Left forelimb (tissue), 1 donor: ENCODE measurements around the gene ULK4.
"Not testable (repeated sequence)": the region's sequence is repeated elsewhere in the genome, so short reads cannot be mapped to it uniquely, and the experiment has no call there.

Experiments
- DNase-seq: peaks from one replicate; pipeline ENCODE4 v3.0.0-alpha.2; 2018; ENCODE audit warnings: low spot score

The ULK4 gene

GRCh38 chr3:41647730-41648129, 314.2 kb downstream of the ULK4 start:
- DNase-seq = not testable (repeated sequence)

GRCh38 chr3:41640076-41640475, 321.8 kb downstream of the ULK4 start:
- no peak for DNase-seq

- DNase-seq = no peak
These were observed 323.5 kb downstream of the ULK4 start for GRCh38 chr3:41638381-41638780.

- DNase-seq = no peak
These were observed 329.2 kb downstream of the ULK4 start for GRCh38 chr3:41632700-41633099.

GRCh38 chr3:41630708-41631107, 331.2 kb downstream of the ULK4 start:
- DNase-seq = no peak

- DNase-seq = no peak
These were observed 331.9 kb downstream of the ULK4 start for GRCh38 chr3:41629986-41630385.

- no peak for DNase-seq
These were observed 332.8 kb downstream of the ULK4 start for GRCh38 chr3:41629072-41629471.

GRCh38 chr3:41627477-41628087, 334.3 kb downstream of the ULK4 start:
- DNase-seq = no peak

- DNase-seq = no peak
These were observed 349.1 kb downstream of the ULK4 start for GRCh38 chr3:41612853-41613252.

- DNase-seq = no peak
These were observed 350.9 kb downstream of the ULK4 start for GRCh38 chr3:41611008-41611407.

- no peak for DNase-seq
These were observed 353.6 kb downstream of the ULK4 start for GRCh38 chr3:41608347-41608746.

- no peak for DNase-seq
These were observed 358.1 kb downstream of the ULK4 start for GRCh38 chr3:41603807-41604206.

- DNase-seq = no peak
These were observed 359.8 kb downstream of the ULK4 start for GRCh38 chr3:41602121-41602520.

GRCh38 chr3:41601404-41601987, 360.4 kb downstream of the ULK4 start:
- no peak for DNase-seq

- no peak for DNase-seq
These were observed 361.3 kb downstream of the ULK4 start for GRCh38 chr3:41600616-41601015.

GRCh38 chr3:41599127-41599484, 362.8 kb downstream of the ULK4 start:
- DNase-seq = no peak

- no peak for DNase-seq
These were observed 363.3 kb downstream of the ULK4 start for GRCh38 chr3:41598402-41599126.

GRCh38 chr3:41593774-41594173, 368.1 kb downstream of the ULK4 start:
- no peak for DNase-seq

GRCh38 chr3:41592753-41593510, 369.0 kb downstream of the ULK4 start:
- DNase-seq = no peak

- DNase-seq = no peak
These were observed 378.9 kb downstream of the ULK4 start for GRCh38 chr3:41583014-41583413.

- DNase-seq = no peak
These were observed 380.2 kb downstream of the ULK4 start for GRCh38 chr3:41581700-41582099.

- DNase-seq = no peak
These were observed 381.5 kb downstream of the ULK4 start for GRCh38 chr3:41580274-41580959.
